Activated CD4-positive, alpha-beta memory T cell treated with anti-CD3 and anti-CD28 coated beads, Interleukin-2, amount 10 ng/mL, durations not matched to agents 7 days and 5 days (primary cell): ENCODE results near the gene POLR1B. TPM values are rescaled to one million over a fixed set of nuclear protein-coding genes. Genes with fewer than 3 reads are reported as not detected.
"Not testable (repeated sequence)": the region's sequence is repeated elsewhere in the genome, so short reads cannot be mapped to it uniquely, and the experiment has no call there.

Source experiments
- CTCF ChIA-PET: fragments of 350-600 bp; sonication (Branson Sonifier 250); formaldehyde crosslinking; loops from one replicate; lab custom pipeline; 2021; ENCODE audit warnings: antibody characterized with exemption, inconsistent platforms; lab: Charles Lee
- POLR2A ChIA-PET: fragments of 350-600 bp; sonication (Branson Sonifier 250); formaldehyde crosslinking; loops from one replicate; lab custom pipeline; 2021; ENCODE audit warnings: antibody characterized with exemption; lab: Charles Lee
- DNase-seq: peaks from one replicate; pipeline ENCODE4 v3.0.0-alpha.2; 2020
- H3K27ac Mint-ChIP-seq: one replicate; pipeline ENCODE4 v1.8.0; 2021; ENCODE audit warnings: mild to moderate bottlenecking, mixed read lengths
- H3K27me3 Mint-ChIP-seq: one replicate; pipeline ENCODE4 v1.8.0; 2021; ENCODE audit warnings: mixed read lengths
- H3K36me3 Mint-ChIP-seq: one replicate; pipeline ENCODE4 v1.8.0; 2021; ENCODE audit warnings: low read depth, mixed read lengths
- H3K4me1 Mint-ChIP-seq: one replicate; pipeline ENCODE4 v1.8.0; 2021; ENCODE audit warnings: mixed read lengths
- H3K4me3 Mint-ChIP-seq: one replicate; pipeline ENCODE4 v1.8.0; 2021; ENCODE audit warnings: mild to moderate bottlenecking, mixed read lengths
- H3K9me3 Mint-ChIP-seq: one replicate; pipeline ENCODE4 v1.8.0; 2021; ENCODE audit warnings: mixed read lengths
- total RNA-seq, 2 experiments: library from RNA; stranded (reverse); gene quantifications; one replicate each; pipeline ENCODE4 v1.2.3, GENCODE V29; 2021

The POLR1B gene, protein sequence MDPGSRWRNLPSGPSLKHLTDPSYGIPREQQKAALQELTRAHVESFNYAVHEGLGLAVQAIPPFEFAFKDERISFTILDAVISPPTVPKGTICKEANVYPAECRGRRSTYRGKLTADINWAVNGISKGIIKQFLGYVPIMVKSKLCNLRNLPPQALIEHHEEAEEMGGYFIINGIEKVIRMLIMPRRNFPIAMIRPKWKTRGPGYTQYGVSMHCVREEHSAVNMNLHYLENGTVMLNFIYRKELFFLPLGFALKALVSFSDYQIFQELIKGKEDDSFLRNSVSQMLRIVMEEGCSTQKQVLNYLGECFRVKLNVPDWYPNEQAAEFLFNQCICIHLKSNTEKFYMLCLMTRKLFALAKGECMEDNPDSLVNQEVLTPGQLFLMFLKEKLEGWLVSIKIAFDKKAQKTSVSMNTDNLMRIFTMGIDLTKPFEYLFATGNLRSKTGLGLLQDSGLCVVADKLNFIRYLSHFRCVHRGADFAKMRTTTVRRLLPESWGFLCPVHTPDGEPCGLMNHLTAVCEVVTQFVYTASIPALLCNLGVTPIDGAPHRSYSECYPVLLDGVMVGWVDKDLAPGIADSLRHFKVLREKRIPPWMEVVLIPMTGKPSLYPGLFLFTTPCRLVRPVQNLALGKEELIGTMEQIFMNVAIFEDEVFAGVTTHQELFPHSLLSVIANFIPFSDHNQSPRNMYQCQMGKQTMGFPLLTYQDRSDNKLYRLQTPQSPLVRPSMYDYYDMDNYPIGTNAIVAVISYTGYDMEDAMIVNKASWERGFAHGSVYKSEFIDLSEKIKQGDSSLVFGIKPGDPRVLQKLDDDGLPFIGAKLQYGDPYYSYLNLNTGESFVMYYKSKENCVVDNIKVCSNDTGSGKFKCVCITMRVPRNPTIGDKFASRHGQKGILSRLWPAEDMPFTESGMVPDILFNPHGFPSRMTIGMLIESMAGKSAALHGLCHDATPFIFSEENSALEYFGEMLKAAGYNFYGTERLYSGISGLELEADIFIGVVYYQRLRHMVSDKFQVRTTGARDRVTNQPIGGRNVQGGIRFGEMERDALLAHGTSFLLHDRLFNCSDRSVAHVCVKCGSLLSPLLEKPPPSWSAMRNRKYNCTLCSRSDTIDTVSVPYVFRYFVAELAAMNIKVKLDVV
- 10 to 100 TPM; 23.5 to 29.0 TPM for total RNA-seq

DNA sequence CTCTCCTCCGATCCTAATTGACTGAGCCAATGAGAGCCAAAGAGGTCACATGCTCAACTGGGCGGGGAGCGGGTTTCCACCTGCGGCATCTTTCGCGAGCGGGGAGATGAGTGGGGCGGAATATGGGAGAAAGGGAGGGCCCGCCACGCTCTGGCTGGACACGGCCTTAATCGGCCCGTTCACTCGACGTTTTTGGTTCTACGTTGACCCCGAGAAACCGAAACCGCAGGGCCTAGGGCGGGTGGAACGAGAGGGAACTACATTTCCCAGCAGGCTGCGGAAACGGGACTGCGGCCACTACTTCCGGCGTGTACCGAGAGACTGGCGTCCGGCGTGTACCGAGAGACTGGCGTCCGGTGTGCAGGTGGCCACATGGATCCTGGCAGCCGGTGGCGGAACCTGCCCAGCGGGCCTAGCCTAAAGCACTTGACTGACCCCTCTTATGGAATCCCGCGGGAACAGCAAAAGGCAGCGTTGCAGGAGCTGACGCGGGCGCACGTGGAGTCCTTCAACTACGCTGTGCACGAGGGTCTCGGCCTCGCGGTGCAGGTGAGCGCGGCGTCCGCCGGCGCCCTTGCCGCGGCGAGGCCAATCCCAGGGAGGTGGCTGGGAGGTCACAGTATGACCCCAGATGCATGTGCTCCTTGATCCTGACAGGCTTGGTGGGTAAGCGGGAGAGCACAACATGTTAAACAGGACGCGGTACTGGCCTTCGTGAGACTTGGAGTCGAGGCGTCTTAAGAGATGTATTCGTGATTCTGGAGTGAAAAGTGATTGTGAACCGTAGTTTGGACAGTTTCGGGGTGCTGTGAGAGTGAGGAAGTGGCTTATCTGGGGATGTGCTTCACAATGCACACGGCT lies at the start of gene POLR1B:
Gene POLR1B (plus strand): TSS at position 343 of the 861 bp plus-strand sequence. CDS start 30 bp downstream, at position 373.
- CTCF ChIA-PET = interaction anchor here (1.0 to 3.2 kb wide), 3 partner anchors 42 to 61 kb away, joined by 3 to 15 read pairs (median 3); partner anchors contain the start of gene CHCHD5
- no peak within 1 kb of the TSS for H3K27ac Mint-ChIP-seq
- peaks cover 27% of the 10 kb centered on the region for H3K4me1 Mint-ChIP-seq
- peak; percentile 80 for DNase-seq
- H3K27me3 Mint-ChIP-seq = no peaks in the 10 kb centered on the region
- no peak within 1 kb of the TSS for H3K4me3 Mint-ChIP-seq
- no peaks in the 10 kb centered on the region for H3K9me3 Mint-ChIP-seq
- H3K36me3 Mint-ChIP-seq = peaks cover 5% of the 10 kb centered on the region
- POLR2A ChIA-PET = interaction anchor here (0.8 to 2.6 kb wide), 11 partner anchors 10 to 150 kb away, joined by 3 to 16 read pairs (median 3); partner anchors contain the start of gene CHCHD5

DNA sequence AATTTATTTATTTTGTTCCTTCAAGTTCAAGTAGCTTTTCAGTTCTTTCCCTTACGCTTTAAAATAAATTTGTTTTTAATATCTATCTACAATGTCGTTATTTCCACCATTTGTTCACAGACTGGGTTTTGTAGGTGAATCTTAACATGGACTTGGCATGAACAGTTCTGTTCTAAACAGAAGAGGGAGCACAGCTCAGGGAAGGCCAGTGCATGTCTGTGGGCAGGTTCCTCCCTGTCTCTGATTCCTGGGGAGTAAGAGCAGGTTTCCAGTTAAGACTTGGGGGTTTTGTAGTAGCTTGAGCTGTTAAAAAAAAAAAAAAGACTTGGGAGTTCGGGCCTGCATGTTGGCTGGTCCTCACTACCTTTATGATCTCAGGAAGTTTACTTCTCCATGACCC lies 49.2 kb upstream of the POLR1B start:
- peaks cover 16% of the 10 kb centered on the region for H3K36me3 Mint-ChIP-seq
- peaks cover 7% of the 10 kb centered on the region for H3K4me1 Mint-ChIP-seq
- H3K27ac Mint-ChIP-seq = no peak overlapping the region
- H3K4me3 Mint-ChIP-seq = no peak overlapping the region
- ChIA-PET CTCF (interaction anchor here (1.4 to 2.3 kb wide), 2 partner anchors 9 to 10 kb away, joined by 3 to 5 read pairs; no protein-coding TSS in a partner anchor), POLR2A (interaction anchor here (1.6 kb wide), 1 partner anchor 9 kb away, joined by 5 read pairs; no protein-coding TSS in a partner anchor)
- no peaks in the 10 kb centered on the region for H3K27me3 Mint-ChIP-seq
- no peak for DNase-seq
- no peaks in the 10 kb centered on the region for H3K9me3 Mint-ChIP-seq

DNA sequence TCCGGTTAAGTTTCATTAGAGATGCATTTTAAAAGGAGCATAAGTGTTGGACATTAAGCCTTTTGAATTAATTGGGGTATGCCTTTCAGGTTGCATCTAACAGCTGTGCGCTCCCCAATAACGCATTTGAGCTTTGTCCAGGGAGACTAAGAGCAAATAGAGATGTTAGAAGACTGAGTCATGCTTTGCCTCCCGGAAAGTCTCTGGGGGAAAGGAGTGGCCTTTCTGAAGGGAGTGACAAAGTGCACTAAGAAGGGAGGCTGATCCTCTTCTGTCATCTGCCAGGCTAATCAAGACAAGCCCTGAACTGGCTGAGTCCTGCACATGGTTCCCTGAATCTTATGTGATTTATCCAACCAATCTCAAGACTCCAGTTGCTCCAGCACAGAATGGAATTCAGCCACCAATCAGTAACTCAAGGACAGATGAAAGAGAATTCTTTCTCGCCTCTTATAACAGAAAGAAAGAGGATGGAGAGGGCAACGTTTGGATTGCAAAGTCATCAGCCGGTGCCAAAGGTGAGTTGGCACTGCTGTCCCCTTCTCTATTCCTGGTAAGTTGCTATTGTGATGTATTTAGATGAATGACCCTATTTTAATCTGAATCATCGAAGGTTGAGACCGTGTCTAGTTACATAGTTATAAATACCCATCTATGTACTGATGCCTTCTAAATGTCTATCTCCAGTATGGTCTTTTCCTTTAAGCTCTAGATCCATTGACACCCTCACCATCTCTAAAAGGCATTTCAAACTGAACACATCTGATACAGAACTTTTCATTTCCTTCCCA lies 48.2 kb upstream of the POLR1B start:
- Mint-ChIP-seq H3K27me3 (no peaks in the 10 kb centered on the region), H3K9me3 (no peaks in the 10 kb centered on the region), H3K4me3 (no peak overlapping the region), H3K4me1 (peaks cover 7% of the 10 kb centered on the region), H3K27ac (no peak overlapping the region), H3K36me3 (peaks cover 13% of the 10 kb centered on the region)
- POLR2A ChIA-PET = interaction anchor here (0.8 to 1.6 kb wide), 2 partner anchors 9 to 10 kb away, joined by 3 to 5 read pairs; no protein-coding TSS in a partner anchor
- no peak for DNase-seq
- CTCF ChIA-PET = interaction anchor here (1.2 kb wide), 1 partner anchor 14 kb away, joined by 4 read pairs; no protein-coding TSS in a partner anchor

DNA sequence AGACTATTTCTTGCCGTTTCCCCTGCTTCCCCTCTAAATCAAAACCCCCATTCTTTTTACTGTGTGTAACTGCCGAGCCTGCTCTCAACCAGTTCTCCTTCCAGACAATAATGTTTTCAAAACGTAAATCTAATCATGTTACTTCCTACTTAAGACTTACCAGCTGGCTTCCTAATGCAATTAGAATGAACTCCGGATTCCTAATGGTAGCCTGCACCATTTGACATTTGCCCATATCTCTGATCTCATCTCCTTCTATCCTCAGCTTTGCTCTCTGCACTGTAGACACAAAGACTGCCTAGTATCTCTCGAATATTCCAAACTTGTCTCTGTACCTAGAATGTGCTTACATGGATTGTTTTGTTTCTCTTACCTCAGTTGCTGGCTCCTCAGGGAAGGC lies 47.4 kb upstream of the POLR1B start:
- Mint-ChIP-seq H3K27me3 (no peaks in the 10 kb centered on the region), H3K4me1 (peaks cover 3% of the 10 kb centered on the region), H3K9me3 (no peaks in the 10 kb centered on the region), H3K27ac (no peak overlapping the region), H3K36me3 (peaks cover 10% of the 10 kb centered on the region), H3K4me3 (no peak overlapping the region)
- no peak for DNase-seq
- ChIA-PET POLR2A (interaction anchor here (0.8 kb wide), 1 partner anchor 10 kb away, joined by 3 read pairs; no protein-coding TSS in a partner anchor), CTCF (interaction anchor here (1.2 kb wide), 1 partner anchor 14 kb away, joined by 4 read pairs; no protein-coding TSS in a partner anchor)

DNA sequence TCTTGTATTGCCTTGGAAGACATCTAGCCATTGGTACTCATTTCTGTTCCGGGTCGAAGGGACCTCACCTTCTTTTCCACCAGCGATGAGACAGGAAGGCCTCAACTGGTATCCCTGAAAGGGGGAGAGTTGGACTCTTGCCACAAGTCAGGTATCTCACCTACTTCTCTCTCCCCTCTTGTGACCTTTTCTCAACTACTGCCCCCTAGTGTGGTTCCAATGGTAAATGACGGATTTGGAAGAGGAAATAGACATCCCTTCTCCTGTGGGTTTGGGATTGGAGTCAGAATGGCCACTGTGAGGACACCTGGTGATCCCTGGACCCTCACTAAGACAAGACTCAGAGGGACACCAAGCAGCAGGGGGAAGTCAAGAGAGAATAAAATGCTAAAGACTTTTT lies 46.4 kb upstream of the POLR1B start:
- H3K27me3 Mint-ChIP-seq, H3K4me1 Mint-ChIP-seq, H3K36me3 Mint-ChIP-seq, H3K27ac Mint-ChIP-seq, H3K9me3 Mint-ChIP-seq, DNase-seq, POLR2A ChIA-PET, CTCF ChIA-PET, H3K4me3 Mint-ChIP-seq: not testable (repeated sequence)

DNA sequence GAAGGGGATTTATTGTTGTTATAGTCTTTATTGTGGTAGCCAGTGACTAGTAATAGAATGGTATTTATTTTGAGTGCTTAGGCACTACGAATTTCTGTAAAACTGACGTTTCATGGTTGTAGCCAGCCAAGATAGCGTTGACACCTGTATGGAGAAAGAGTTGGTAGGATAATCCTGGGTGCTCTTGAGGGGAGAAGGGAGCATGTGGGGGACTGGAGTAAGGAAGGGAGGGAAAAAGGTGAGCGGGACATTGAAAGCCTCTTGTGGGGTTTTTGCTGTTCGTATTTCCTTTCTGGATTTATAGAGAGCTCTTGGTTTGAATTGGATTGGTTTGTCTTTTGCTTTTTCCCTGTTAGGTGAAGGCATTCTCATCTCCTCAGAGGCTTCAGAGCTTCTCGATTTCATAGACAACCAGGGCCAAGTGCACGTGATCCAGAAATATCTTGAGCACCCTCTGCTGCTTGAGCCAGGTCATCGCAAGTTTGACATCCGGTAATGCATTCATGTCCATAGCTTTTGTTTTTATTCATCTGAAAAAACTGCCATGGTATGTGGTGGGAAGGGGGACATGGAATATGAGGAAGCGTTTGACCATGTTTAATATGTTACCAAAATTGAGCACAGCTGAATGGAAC lies 41.3 kb upstream of the POLR1B start:
- ChIA-PET POLR2A (interaction anchor here (1.5 kb wide), 1 partner anchor 20 kb away, joined by 3 read pairs; no protein-coding TSS in a partner anchor), CTCF (interaction anchor here (0.6 to 1.8 kb wide), 4 partner anchors 9 to 82 kb away, joined by 3 to 6 read pairs (median 4); no protein-coding TSS in a partner anchor)
- not testable (repeated sequence) for H3K4me1 Mint-ChIP-seq, H3K4me3 Mint-ChIP-seq, H3K9me3 Mint-ChIP-seq, H3K27me3 Mint-ChIP-seq, H3K27ac Mint-ChIP-seq
- peaks cover 18% of the 10 kb centered on the region for H3K36me3 Mint-ChIP-seq
- peak; percentile 47 for DNase-seq

DNA sequence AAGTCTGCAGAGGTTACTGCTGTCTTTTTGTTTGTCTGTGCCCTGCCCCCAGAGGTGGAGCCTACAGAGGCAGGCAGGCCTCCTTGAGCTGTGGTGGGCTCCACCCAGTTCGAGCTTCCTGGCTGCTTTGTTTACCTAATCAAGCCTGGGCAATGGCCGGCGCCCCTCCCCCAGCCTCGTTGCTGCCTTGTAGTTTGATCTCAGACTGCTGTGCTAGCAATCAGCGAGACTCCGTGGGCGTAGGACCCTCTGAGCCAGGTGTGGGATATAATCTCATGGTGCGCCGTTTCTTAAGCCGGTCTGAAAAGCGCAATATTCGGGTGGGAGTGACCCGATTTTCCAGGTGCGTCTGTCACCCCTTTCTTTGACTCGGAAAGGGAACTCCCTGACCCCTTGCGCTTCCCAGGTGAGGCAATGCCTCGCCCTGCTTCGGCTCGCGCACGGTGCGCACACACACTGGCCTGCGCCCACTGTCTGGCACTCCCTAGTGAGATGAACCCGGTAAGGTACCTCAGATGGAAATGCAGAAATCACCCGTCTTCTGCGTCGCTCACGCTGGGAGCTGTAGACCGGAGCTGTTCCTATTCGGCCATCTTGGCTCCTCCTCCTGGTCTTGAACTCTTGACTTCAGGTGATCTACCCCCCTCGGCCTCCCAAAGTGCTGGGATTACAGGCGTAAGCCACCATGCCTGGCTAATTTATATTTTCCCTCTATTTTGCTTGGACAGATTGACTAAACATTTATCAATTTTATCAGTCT lies 32.8 kb upstream of the POLR1B start:
- CTCF ChIA-PET, H3K4me1 Mint-ChIP-seq, H3K27me3 Mint-ChIP-seq, POLR2A ChIA-PET, H3K9me3 Mint-ChIP-seq, DNase-seq, H3K27ac Mint-ChIP-seq, H3K4me3 Mint-ChIP-seq: not testable (repeated sequence)
- H3K36me3 Mint-ChIP-seq = peaks cover 22% of the 10 kb centered on the region

DNA sequence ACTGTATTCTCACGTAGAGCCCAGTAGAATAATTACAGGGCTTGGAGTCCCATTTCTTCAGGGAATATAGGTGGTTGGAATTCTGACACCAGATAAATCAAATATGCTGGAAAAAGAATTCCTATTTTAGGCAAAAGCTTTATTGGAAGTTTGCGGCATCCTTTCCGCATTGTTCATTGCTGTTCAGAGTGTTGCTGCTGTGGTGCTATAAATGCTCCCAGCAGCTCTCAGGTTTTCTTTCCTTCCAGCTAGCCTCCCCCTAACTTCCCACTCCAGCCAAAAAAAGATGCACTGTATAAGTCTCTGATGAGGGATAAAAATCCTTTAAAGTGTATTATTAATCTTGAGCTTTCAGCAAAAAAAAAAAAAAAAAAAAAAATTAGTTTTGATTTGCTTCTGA lies 25.5 kb upstream of the POLR1B start:
- Mint-ChIP-seq H3K36me3 (peaks cover 54% of the 10 kb centered on the region), H3K4me3 (no peak overlapping the region), H3K9me3 (no peaks in the 10 kb centered on the region), H3K27ac (no peak overlapping the region), H3K4me1 (no peaks in the 10 kb centered on the region), H3K27me3 (no peaks in the 10 kb centered on the region)
- CTCF ChIA-PET = interaction anchor here (0.8 kb wide), 1 partner anchor 49 kb away, joined by 3 read pairs; no protein-coding TSS in a partner anchor
- no peak for DNase-seq
- POLR2A ChIA-PET = interaction anchor here (1.2 kb wide), 1 partner anchor 33 kb away, joined by 3 read pairs; no protein-coding TSS in a partner anchor

DNA sequence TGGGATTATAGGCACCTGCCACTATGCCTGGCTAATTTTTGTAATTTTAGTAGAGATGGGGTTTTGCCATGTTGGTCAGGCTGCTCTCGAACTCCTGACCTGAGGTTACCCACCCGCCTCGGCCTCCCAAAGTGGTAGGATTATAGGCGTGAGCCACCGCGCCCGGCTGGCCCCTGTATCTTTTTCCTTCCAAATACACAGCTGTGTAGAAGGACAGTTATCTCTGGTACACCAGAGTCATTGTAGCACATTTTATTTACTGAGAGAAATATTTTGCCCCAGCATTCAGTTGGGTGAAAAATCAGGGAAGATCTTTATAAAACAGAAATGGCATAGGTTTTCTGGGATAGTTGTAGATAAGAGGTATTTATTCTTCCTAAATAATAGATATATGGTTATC lies 23.5 kb upstream of the POLR1B start:
- H3K9me3 Mint-ChIP-seq = no peaks in the 10 kb centered on the region
- CTCF ChIA-PET = interaction anchor here (0.7 kb wide), 2 partner anchors 68 to 480 kb away, joined by 3 to 4 read pairs; no protein-coding TSS in a partner anchor
- POLR2A ChIA-PET = no interaction called here
- no peak overlapping the region for H3K4me3 Mint-ChIP-seq
- no peaks in the 10 kb centered on the region for H3K4me1 Mint-ChIP-seq
- no peak overlapping the region for H3K27ac Mint-ChIP-seq
- DNase-seq = no peak
- H3K27me3 Mint-ChIP-seq = no peaks in the 10 kb centered on the region
- H3K36me3 Mint-ChIP-seq = peaks cover 67% of the 10 kb centered on the region

DNA sequence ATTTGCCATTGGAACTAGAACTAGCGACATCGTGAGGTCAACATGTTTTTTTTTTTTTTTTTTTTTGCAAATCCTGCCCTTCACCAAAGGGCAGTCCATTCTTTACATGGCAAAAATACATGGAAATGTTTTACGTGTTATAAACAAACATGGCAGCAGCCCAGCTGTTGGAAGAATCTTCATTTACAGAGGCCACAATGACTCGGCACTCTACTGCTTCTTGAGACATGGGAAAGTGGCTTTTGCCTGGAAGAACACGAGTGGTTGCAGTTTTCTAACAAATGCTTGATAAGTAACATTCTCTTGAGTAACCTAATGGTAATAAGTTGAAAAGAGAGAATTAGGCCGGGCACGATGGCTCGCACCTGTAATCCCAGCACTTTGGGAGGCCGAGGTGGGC lies 22.8 kb upstream of the POLR1B start:
- Mint-ChIP-seq H3K27me3 (no peaks in the 10 kb centered on the region), H3K4me3 (no peak overlapping the region), H3K4me1 (no peaks in the 10 kb centered on the region), H3K36me3 (peaks cover 70% of the 10 kb centered on the region), H3K27ac (no peak overlapping the region), H3K9me3 (no peaks in the 10 kb centered on the region)
- no peak for DNase-seq
- POLR2A ChIA-PET = no interaction called here
- CTCF ChIA-PET = interaction anchor here (0.7 kb wide), 2 partner anchors 69 to 481 kb away, joined by 3 to 4 read pairs; no protein-coding TSS in a partner anchor
